ENCODE measurements around the gene EHMT1. TPM values are rescaled to one million over a fixed set of nuclear protein-coding genes. Genes with fewer than 3 reads are reported as not detected.

The EHMT1 gene
- total RNA-seq, 4 donors from 2014 or later = 57.6 to 103 (median 76.8) TPM

DNA sequence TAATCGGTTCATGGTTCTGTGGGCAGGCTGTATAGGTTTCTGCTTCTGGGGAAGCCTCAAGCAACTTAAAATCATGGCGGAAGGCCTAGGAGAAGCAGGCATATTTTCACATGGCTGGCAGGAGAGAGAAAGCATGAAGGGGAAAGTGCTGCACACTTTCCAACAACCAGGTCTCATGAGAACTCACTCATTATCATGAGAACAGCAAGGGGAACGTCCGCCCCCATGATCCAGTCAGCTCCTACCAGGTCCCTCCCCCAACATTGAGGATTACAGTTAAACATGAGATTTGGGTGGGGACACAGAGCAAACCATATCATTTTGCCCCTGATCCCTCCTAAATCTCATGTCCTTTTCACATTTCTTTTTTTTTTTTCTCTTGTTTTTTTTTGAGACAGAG is 82.1 kb downstream of the EHMT1 start:
- ATAC-seq (ENCODE audit: low FRiP score) = no peak
- TF ChIP-seq, protein P1, sequence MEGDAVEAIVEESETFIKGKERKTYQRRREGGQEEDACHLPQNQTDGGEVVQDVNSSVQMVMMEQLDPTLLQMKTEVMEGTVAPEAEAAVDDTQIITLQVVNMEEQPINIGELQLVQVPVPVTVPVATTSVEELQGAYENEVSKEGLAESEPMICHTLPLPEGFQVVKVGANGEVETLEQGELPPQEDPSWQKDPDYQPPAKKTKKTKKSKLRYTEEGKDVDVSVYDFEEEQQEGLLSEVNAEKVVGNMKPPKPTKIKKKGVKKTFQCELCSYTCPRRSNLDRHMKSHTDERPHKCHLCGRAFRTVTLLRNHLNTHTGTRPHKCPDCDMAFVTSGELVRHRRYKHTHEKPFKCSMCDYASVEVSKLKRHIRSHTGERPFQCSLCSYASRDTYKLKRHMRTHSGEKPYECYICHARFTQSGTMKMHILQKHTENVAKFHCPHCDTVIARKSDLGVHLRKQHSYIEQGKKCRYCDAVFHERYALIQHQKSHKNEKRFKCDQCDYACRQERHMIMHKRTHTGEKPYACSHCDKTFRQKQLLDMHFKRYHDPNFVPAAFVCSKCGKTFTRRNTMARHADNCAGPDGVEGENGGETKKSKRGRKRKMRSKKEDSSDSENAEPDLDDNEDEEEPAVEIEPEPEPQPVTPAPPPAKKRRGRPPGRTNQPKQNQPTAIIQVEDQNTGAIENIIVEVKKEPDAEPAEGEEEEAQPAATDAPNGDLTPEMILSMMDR (IDR thresholded peaks at IDR 0.05) = no peak
- no peak for DNase-seq (ENCODE audit: low spot score)

DNA sequence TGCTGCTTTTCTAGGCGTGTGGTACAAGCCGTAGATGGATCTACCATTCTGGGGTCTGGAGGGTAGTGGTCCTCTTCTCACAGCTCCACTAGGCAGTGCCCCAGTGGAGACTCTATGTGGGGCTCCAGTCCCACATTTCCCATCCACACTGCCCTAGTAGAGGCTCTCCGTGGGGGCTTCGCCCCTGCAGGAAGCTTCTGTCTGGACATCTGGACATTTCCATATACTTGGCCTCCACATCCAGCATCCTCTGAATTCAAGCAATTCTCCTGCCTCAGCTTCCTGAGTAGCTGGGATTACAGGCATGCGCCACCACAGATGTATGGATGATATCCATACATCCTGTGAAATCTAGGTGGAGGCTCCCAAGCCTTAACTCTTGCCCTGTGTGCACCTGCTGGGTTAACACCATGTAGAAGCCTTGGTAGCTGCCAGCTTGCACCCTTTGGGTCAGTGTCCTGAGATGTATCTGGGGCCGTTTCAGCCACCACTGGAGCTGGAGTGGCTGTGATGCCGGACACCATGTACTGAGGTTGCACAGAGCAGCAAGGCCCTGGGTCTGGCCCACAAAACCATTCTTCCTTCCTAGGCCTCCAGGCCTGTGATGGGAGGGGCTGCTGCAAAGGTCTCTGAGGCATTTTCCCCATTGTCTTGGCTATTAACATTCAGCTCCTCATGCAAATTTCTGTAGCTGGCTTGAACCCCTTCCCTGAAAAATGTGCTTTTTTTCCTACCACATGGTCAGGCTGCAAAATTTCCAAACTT is 84.0 kb downstream of the EHMT1 start:
- TF ChIP-seq, protein P1 (IDR thresholded peaks at IDR 0.05) = no peak
- ATAC-seq (ENCODE audit: low FRiP score) = no peak
- DNase-seq (ENCODE audit: low spot score) = no peak

DNA sequence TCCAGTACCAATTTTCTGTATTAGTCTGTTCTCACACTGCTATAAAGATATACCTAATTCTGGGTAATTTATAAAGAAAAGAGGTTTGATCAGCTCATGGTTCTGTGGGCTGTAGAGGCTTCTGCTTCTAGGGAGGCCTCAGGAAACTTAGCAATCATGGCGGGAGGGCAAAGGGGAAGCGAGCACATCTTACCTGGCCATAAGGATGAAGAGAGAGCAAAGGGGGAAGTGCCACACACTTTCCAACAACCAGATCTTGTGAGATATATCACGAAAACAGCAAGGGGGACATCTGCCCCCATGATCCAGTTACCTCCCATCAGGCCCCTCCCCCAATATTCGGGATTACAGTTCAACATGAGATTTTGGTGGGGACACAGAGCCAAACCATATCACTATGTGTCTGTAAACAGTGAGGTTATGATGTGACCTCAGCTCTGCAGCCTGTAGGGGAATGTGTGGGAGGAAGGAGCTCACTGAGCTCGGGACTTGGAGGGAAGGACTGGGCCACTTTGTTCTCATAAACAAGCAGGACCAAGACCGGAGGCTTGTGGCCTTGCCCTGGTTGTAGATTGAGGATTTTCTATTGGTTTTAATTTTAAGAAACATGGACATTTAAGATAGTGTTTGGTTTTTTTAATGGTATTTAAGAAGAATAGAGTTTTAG is 85.2 kb downstream of the EHMT1 start:
- ATAC-seq (ENCODE audit: low FRiP score) = no peak

DNA sequence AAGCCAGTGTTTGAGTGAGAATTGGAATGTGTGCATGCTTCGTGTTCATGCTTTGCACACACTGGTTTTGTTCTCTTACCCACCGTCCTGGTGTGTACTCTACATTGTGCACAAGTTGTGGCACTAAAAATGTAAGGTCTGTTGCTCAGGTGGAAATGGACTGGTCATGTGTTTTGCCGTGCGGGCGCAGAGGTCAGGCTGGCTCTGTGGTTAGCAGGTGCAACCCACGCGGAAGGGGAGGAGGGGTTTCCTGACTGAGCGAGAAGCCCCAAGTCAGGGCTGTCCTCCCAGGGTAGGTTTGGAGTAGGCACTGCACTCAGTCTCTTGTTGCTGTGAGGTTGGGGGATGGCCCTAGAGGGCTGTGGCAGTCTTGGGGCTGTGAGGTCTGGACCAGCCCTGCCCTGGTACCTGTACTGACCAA is 86.6 kb downstream of the EHMT1 start:
- ATAC-seq (ENCODE audit: low FRiP score) = no peak
- TF ChIP-seq, protein P1 (IDR thresholded peaks at IDR 0.05) = no peak
- DNase-seq (ENCODE audit: low spot score) = no peak

More for the DNA sequence above, 85.2 kb downstream of the EHMT1 start:
- DNase-seq (ENCODE audit: low spot score) = no peak
- TF ChIP-seq, protein P1 (IDR thresholded peaks at IDR 0.05) = no peak

DNA sequence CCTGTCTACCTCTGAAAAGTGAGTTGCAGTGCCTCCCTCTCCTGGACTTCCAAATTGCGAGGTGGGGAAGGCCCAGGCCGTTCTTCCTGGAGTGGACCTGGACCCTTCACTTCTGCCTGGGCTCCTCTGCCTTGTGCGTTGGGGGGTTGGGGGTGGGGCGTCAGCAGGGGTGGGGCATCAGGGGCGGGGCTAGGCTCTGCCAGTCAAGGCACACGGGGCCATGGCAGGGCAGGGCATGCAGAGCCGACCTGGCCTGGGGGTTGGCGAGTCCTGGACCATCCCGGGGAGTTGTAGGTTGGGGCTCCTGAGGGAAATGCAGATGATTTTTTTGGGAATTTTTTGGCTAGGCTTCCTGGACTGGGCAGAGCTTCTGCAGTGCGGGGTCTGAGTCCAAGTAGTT is 87.1 kb downstream of the EHMT1 start:
- DNase-seq (ENCODE audit: low spot score) = no peak
- TF ChIP-seq, protein P1 (IDR thresholded peaks at IDR 0.05) = no peak
- no peak for ATAC-seq (ENCODE audit: low FRiP score)

DNA sequence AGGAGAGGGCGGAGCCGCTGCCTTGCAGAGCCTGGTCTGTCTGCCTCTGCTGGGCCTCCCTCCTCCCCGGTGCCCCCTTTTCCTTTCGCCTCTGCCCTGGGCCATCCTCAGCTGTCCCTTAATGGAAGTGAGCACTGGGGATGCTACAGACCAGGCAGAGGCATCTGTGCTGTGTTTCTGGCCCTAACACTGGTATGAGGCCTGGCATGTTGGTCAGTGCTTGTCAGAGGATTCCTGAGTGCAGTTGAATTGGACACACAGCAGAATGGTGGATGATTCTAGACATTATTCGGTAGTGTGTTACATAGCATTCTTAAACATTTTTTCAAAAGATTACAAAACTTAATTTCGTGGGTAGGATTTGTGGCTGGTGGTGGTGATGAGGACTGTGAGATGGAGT is 88.6 kb downstream of the EHMT1 start:
- no peak for ATAC-seq (ENCODE audit: low FRiP score)
- TF ChIP-seq, protein P1 (IDR thresholded peaks at IDR 0.05) = no peak
- DNase-seq (ENCODE audit: low spot score) = no peak
